WI38 (cell line): ENCODE results near the gene ACTR3C.

Experiments used
- H3K4me3 ChIP-seq: 2 replicates; pipeline ENCODE4 v1.5.1; 2011; ENCODE audit warnings: low read depth, mild to moderate bottlenecking, control low read depth, low read length
- TF ChIP-seq, protein P1 (sequence below): IDR thresholded peaks from 2 replicates; pipeline ENCODE4 v1.5.1; 2012; ENCODE audit warnings: low read depth, mild to moderate bottlenecking, control low read depth, low read length

The ACTR3C gene

DNA sequence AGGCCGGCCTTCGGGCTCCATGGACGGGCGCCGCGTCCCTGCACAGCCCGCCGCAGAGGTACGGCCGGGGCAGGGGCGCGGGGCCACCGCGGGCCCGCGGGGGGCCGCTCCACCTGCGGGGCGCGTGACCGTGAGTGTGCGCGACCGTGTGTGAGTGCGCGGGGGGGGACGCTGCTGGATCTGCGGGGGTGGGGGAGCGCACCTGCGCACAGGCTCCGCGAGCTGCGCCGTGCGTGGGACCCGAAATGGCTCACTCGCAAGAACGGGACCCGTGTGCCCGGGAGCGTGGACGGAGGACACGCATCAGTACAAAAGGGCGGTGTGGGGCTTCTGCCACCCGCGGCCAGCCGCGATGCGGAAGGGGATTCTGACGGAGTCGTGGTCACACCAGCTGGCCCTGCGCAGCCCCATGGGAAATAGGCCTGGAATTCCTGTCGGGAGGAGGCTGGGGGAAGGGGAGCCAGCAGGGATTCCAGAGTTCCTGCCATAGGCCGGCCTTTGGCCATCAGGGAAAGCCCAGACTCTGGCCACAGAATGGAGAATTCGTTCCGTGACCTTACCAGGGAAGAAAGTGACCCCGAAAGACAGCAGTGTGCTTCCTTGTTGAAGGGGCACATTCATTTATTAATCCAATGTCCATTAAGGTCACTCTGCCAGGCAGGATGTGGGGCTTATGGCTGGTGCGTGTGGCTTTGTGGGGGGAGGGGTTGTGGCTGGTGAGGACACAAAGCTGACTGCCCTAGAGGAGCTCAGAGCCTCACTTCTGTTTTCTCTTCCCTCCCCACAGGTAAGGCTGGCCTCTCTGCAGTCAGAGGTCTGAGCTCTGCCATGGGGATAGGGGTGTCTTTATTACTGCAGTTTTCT is 45.8 kb upstream of the ACTR3C start:
- peak overlapping the region; percentile 80 for H3K4me3 ChIP-seq
- TF ChIP-seq, protein P1, sequence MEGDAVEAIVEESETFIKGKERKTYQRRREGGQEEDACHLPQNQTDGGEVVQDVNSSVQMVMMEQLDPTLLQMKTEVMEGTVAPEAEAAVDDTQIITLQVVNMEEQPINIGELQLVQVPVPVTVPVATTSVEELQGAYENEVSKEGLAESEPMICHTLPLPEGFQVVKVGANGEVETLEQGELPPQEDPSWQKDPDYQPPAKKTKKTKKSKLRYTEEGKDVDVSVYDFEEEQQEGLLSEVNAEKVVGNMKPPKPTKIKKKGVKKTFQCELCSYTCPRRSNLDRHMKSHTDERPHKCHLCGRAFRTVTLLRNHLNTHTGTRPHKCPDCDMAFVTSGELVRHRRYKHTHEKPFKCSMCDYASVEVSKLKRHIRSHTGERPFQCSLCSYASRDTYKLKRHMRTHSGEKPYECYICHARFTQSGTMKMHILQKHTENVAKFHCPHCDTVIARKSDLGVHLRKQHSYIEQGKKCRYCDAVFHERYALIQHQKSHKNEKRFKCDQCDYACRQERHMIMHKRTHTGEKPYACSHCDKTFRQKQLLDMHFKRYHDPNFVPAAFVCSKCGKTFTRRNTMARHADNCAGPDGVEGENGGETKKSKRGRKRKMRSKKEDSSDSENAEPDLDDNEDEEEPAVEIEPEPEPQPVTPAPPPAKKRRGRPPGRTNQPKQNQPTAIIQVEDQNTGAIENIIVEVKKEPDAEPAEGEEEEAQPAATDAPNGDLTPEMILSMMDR: no peak

DNA sequence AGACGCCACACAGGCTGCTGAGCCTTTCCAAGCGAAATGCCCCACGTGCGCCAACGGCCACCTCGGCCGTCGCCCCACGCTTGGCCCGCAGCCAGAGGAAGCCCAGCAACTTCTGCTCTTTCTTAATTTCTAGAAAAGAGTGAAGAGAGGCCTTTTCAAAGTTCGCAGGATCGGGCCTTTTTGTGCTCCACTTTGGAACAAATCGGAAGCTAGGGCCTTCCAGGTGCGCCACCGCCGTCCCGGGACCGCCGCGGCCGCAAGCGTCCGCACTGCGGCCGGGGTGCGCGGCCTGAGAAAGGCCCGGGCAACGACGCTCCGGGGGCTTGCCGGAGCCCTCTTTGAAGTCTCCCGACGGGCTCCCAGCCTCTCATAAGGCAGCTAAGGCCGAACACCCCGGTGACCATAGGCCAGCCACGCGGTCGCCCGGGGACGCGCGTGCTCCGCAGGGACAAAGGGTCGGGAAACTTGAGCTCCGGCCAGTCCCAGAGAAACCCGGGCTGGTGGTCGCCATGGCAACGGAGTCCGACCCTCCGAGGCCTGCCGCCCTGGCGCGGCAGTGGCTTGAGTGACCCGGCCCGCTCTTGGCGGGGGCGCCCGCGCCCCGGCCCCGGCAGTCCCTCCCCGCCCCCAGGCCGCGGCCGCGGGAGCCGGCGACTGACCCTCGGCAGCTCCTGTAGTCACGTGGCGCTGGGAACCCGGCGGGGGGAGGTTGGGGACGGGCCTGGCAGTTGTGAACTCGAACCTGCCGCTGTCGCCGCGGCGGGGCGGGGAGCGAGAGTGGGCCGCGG is 44.9 kb upstream of the ACTR3C start, which contains the start of gene REPIN1:
Gene REPIN1 (plus strand): TSS at position 727 of the 788 bp plus-strand sequence. CDS start 890 bp downstream, outside the sequence.
- peak within 1 kb of the TSS; percentile 80 for H3K4me3 ChIP-seq
- TF ChIP-seq, protein P1: no peak

DNA sequence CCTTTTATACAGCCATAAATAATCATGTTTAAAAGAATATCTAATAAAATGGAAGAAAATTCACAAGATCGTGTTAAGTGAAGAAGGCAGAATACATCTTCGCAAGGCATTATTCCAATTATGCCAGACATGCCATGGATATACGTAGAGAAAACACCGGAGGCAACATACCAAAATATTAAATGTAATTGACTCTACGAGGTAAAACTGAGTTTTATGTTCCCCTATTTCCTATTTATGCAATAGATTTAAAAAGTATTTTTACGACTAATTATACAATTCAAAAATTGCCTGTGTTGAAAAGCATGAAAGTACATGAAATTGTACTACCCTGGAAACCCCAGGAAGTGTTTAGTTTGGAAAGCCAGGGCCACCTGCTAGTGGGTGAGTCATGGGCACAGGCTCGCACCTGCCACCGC is 44.3 kb upstream of the ACTR3C start:
- peak overlapping the region; percentile 80 for H3K4me3 ChIP-seq
- TF ChIP-seq, protein P1: no peak

DNA sequence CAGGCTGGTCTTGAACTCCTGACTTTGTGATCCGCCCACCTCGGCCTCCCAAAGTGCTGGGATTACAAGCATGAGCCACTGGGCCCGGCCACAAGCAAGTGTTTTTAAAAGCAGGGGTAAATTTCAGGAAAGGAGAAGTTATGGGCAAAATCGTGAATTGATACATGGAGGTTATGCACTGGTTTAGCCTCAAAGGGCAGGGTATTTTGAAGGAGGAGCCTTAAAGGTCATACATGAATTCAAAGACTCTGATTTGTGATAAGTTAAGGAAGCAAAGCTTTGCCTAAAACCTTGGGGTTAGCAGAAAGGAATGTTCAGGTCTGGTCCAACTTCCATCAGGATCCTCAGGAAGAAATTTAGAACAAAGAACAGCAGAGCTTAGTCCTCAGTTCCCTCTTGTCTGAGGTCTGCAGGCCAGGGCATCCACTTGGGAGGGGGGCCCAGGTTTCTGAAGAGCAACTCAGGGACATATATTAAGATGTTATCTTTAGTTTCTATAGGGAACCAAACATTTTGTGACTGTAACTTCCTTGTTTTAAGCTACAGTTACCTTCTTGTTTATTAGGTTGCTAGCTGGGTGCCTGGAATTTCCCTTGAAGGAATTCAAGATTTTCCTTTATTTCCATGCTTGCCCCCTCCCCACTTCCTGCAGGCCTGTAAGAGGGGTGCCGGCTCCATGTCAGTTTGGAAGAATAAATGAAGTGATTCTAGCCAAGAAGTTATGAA is 42.5 kb upstream of the ACTR3C start:
- TF ChIP-seq, protein P1: no peak
- no peak overlapping the region for H3K4me3 ChIP-seq

DNA sequence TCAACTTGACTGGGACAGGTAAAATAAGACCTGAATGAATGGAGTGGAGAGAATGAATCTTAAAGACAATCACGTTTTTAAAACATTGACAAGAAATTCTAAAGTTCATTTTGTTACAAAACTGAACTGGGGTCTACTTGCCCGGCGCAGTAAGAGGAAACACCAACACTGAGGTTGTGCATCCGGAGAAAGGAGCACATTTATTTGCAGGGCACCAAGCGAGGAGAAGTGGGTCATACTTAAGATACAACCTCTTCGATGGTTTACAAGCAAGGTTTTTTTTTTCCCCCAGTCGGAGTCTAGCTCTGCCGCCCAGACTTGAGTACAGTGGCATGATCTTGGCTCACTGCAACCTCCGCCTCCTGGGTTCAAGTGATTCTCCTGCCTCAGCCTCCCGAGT is 41.8 kb upstream of the ACTR3C start:
- TF ChIP-seq, protein P1: no peak
- H3K4me3 ChIP-seq: no peak overlapping the region

DNA sequence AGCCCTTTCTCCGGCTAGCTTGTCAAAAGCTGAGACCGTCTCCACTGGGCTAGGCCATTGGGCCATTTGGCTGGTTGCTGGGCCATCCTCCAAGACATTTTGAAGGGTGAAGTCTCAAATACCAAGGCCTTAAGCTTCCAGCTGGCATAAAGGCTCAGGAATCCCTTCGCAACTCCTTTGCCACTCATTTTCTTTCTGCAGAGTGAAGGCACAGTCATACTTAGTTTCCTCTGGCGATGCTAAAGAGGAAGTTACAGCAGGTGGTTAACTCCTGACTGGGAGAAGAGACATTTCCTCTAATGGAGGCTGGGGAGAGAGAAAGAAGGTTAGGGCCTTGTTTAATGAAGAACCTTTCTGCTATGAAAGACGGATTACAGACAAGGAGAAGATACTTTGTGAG is 40.5 kb upstream of the ACTR3C start:
- no peak overlapping the region for H3K4me3 ChIP-seq
- TF ChIP-seq, protein P1: no peak
